Tibial nerve (tissue), 4 donors: ENCODE measurements around the gene TRIM62.

ENCODE experiments used
- EP300 ChIP-seq, 2 donors: sonication (generic); formaldehyde crosslinking; IDR thresholded peaks; one replicate each; pipeline ENCODE4 v1.6.1; 2017; ENCODE audit warnings: antibody characterized with exemption in 2 of 2, mild to moderate bottlenecking in 1 of 2
- POLR2A ChIP-seq, 2 donors: fragments of 450-650 bp; IDR thresholded peaks; one replicate each; pipeline ENCODE4 v1.6.1; 2017; ENCODE audit warnings: antibody characterized with exemption in 2 of 2, mild to moderate bottlenecking in 2 of 2, moderate library complexity in 2 of 2
- TF ChIP-seq, protein P1 (sequence below), 5 experiments: fragments of 200-600 bp in 3 of 5; fragments of 450-650 bp in 2 of 5; sonication (generic) in 3 of 5; IDR thresholded peaks; one replicate each; pipeline ENCODE4 v1.5.1; 2016 to 2019; ENCODE audit warnings: antibody characterized with exemption in 5 of 5, mild to moderate bottlenecking in 3 of 5, moderate library complexity in 2 of 5

DNA sequence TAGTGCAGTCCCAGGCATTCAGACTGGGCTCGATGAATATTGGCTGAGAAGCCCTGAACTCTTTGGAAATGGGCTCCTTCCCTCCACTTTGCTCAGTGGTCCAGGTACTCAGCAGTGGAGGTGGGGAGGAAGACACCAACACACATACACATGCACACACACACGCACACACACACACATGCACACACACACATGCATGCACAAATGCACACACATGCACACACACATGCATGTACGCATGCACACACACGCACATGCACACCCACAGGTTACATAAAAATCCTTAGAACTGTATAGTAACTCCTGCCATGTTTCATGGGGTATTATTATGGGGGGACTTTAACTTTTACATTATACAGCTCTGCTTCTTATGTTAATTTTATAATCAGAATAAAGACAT is 5.0 kb downstream of the TRIM62 start:
- TF ChIP-seq POLR2A (IDR thresholded peaks at IDR 0.05) (no peak), EP300 (IDR thresholded peaks at IDR 0.05) (no peak)
- TF ChIP-seq, protein P1, sequence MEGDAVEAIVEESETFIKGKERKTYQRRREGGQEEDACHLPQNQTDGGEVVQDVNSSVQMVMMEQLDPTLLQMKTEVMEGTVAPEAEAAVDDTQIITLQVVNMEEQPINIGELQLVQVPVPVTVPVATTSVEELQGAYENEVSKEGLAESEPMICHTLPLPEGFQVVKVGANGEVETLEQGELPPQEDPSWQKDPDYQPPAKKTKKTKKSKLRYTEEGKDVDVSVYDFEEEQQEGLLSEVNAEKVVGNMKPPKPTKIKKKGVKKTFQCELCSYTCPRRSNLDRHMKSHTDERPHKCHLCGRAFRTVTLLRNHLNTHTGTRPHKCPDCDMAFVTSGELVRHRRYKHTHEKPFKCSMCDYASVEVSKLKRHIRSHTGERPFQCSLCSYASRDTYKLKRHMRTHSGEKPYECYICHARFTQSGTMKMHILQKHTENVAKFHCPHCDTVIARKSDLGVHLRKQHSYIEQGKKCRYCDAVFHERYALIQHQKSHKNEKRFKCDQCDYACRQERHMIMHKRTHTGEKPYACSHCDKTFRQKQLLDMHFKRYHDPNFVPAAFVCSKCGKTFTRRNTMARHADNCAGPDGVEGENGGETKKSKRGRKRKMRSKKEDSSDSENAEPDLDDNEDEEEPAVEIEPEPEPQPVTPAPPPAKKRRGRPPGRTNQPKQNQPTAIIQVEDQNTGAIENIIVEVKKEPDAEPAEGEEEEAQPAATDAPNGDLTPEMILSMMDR (IDR thresholded peaks at IDR 0.05): no peak
